Measurements from ENCODE around the gene FKBP2. TPM values are rescaled to one million over a fixed set of nuclear protein-coding genes. Genes with fewer than 3 reads are reported as not detected.
A peak's percentile ranks its signal among the peaks of the same experiment; 100 is the strongest.

The FKBP2 gene
- total RNA-seq, 1 experiment from 2014 or later = 41.0 TPM

- H3T11ph ChIP-seq (ENCODE audit: low read length) = no peak overlapping the region
- H3K79me2 ChIP-seq (ENCODE audit: insufficient read depth, low read length) = peaks cover 9% of the 10 kb centered on the region; the same call in 1 of the 2 replicates
- peak overlapping the region; percentile 39 for H3K4me2 ChIP-seq (ENCODE audit: insufficient read depth, insufficient read length, low read length)
- H3K27me3 ChIP-seq (ENCODE audit: insufficient read depth, low read length) = no peaks in the 10 kb centered on the region
- H2BK12ac ChIP-seq (ENCODE audit: insufficient read length, low read depth, low read length) = no peak overlapping the region
- no peak overlapping the region for H2BK5ac ChIP-seq (ENCODE audit: insufficient read length, low read length)
- H4K20me1 ChIP-seq (ENCODE audit: control insufficient read depth, insufficient read depth, insufficient read length) = no peaks in the 10 kb centered on the region
- H3K9me3 ChIP-seq (ENCODE audit: control insufficient read depth, low read depth, low read length) = no peaks in the 10 kb centered on the region
- Mint-ChIP-seq H3K27ac (no peak overlapping the region; a peak in 1 of 7 replicates), H3K27me3 (ENCODE audit: low read depth) (no peaks in the 10 kb centered on the region), H3K4me1 (peaks cover 38 to 46% of the 10 kb centered on the region in 2 experiments), H3K9me3 (no peaks in the 10 kb centered on the region; a peak in 1 of 5 replicates), H3K36me3 (ENCODE audit: insufficient read depth in 1 of 3, low read depth in 3 of 3) (peaks cover 12 to 22% (median 13%) of the 10 kb centered on the region in 3 experiments; a peak in 6 of 7 replicates), H3K4me3 (peak overlapping the region; percentile 88 to 94)
- DNase-seq = no peak
- H3K23ac ChIP-seq (ENCODE audit: insufficient read length, low read depth, low read length) = no peak overlapping the region
- no peak overlapping the region for H4K5ac ChIP-seq (ENCODE audit: insufficient read length, low read depth, low read length)
- peak overlapping the region; percentile 50 for H3K9ac ChIP-seq (ENCODE audit: extremely low read depth, insufficient read length, low read length)
- H3K79me1 ChIP-seq (ENCODE audit: insufficient read depth, low read depth, low read length, poor library complexity, severe bottlenecking) = no peaks in the 10 kb centered on the region
- no peak overlapping the region for H3K56ac ChIP-seq (ENCODE audit: insufficient read length, low read depth, low read length)
- no peak overlapping the region for H3K4ac ChIP-seq (ENCODE audit: low read depth, low read length)
- H3K14ac ChIP-seq (ENCODE audit: insufficient read depth, low read length) = no peak overlapping the region
- H2AFZ ChIP-seq (ENCODE audit: low read length) = no peak overlapping the region
- no peak overlapping the region for H2BK120ac ChIP-seq (ENCODE audit: low read depth, low read length, poor library complexity, severe bottlenecking)
- H3K23me2 ChIP-seq (ENCODE audit: insufficient read length, low read depth, low read length, poor library complexity, severe bottlenecking) = peaks cover 19% of the 10 kb centered on the region
- no CpG with 5 or more reads among the region's 6 CpGs for WGBS (ENCODE audit: extremely low coverage, insufficient read length, low lambda C conversion rate)
- no peak overlapping the region for H3K27ac ChIP-seq (ENCODE audit: insufficient read length, low read depth, low read length)
- no peak overlapping the region for H2BK15ac ChIP-seq (ENCODE audit: low read depth, low read length)
- H4K91ac ChIP-seq (ENCODE audit: insufficient read length, low read depth, low read length) = no peak overlapping the region
- no peak overlapping the region for H2AK5ac ChIP-seq (ENCODE audit: insufficient read length, low read length)
- H4K8ac ChIP-seq (replicated peaks; ENCODE audit: insufficient read length, low read depth, low read length) = no peak overlapping the region
- H3K4me1 ChIP-seq (ENCODE audit: insufficient read depth, low read length) = peaks cover 9% of the 10 kb centered on the region; the same call in 1 of the 2 replicates
- no peak overlapping the region for H3K18ac ChIP-seq (ENCODE audit: insufficient read length, low read depth, low read length)
- no peak overlapping the region for H2BK20ac ChIP-seq (ENCODE audit: low read depth, low read length, poor library complexity, severe bottlenecking)
- TF ChIP-seq CTCF (conservative IDR thresholded peaks at IDR 0.05) = no peak
These were observed 4.5 kb downstream of the FKBP2 start for GRCh38 chr11:64245401-64245796.
